ENCODE measurements around the gene GPR39. TPM values are rescaled to one million over a fixed set of nuclear protein-coding genes. Genes with fewer than 3 reads are reported as not detected.

The GPR39 gene
- total RNA-seq, 1 experiment from 2014 or later: 0.50 TPM

DNA sequence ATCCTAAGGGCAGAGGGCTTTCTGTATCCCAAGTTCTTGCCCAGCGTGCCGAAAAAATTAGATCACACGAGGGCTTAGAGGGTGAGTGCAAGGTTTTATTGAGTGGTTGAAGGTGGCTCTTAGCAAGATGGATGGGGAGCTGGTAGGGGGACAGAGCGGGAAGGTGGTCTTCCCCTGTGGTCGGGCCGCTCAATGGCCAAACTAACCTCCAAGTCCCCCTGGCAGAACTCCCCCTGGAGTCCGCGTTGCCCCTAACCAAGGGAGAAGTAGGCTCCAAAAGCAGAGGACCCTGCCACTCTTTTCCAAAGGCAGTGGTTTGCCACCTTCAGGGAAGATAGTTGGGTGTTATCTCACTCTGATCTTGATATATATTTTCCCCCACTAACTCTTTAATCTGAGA lies 190.0 kb downstream of the GPR39 start:
- WGBS (ENCODE audit: extremely low coverage, insufficient read length, low lambda C conversion rate): no CpG with 5 or more reads among the region's 8 CpGs
- no peak overlapping the region for H3K27ac Mint-ChIP-seq

More for the DNA sequence above, 190.0 kb downstream of the GPR39 start:
- Histone ChIP-seq H3K18ac (ENCODE audit: insufficient read length, low read depth, low read length) (no peak overlapping the region), H3K9ac (ENCODE audit: extremely low read depth, insufficient read length, low read length) (no peak overlapping the region), H3K23ac (ENCODE audit: insufficient read length, low read depth, low read length) (no peak overlapping the region), H3K4me2 (ENCODE audit: insufficient read depth, insufficient read length, low read length) (no peak overlapping the region), H3K56ac (ENCODE audit: insufficient read length, low read depth, low read length) (no peak overlapping the region), H4K5ac (ENCODE audit: insufficient read length, low read depth, low read length) (no peak overlapping the region), H3K23me2 (ENCODE audit: insufficient read length, low read depth, low read length, poor library complexity, severe bottlenecking) (no peaks in the 10 kb centered on the region), H3K14ac (ENCODE audit: insufficient read depth, low read length) (no peak overlapping the region), H3K79me1 (ENCODE audit: insufficient read depth, low read depth, low read length, poor library complexity, severe bottlenecking) (no peaks in the 10 kb centered on the region), H2BK15ac (ENCODE audit: low read depth, low read length) (no peak overlapping the region), H3K27ac (ENCODE audit: insufficient read length, low read depth, low read length) (no peak overlapping the region), H2AFZ (ENCODE audit: low read length) (no peak overlapping the region), H3T11ph (ENCODE audit: low read length) (no peak overlapping the region), H3K9me3 (ENCODE audit: control insufficient read depth, low read depth, low read length) (no peaks in the 10 kb centered on the region), H4K8ac (replicated peaks; ENCODE audit: insufficient read length, low read depth, low read length) (no peak overlapping the region), H4K20me1 (ENCODE audit: control insufficient read depth, insufficient read depth, insufficient read length) (no peaks in the 10 kb centered on the region), H4K91ac (ENCODE audit: insufficient read length, low read depth, low read length) (no peak overlapping the region), H2BK12ac (ENCODE audit: insufficient read length, low read depth, low read length) (no peak overlapping the region), H2BK120ac (ENCODE audit: low read depth, low read length, poor library complexity, severe bottlenecking) (no peak overlapping the region), H3K27me3 (ENCODE audit: insufficient read depth, low read length) (no peaks in the 10 kb centered on the region), H3K79me2 (ENCODE audit: insufficient read depth, low read length) (no peaks in the 10 kb centered on the region), H2BK20ac (ENCODE audit: low read depth, low read length, poor library complexity, severe bottlenecking) (no peak overlapping the region), H2AK5ac (ENCODE audit: insufficient read length, low read length) (no peak overlapping the region), H3K4me1 (ENCODE audit: insufficient read depth, low read length) (no peaks in the 10 kb centered on the region; the same call in 1 of the 2 replicates), H2BK5ac (ENCODE audit: insufficient read length, low read length) (no peak overlapping the region), H3K4ac (ENCODE audit: low read depth, low read length) (no peak overlapping the region)
- no peaks in the 10 kb centered on the region; a peak in 1 of 7 replicates for H3K36me3 Mint-ChIP-seq (ENCODE audit: insufficient read depth in 1 of 3, low read depth in 3 of 3)
- H3K4me1 Mint-ChIP-seq: peaks cover 14 to 24% of the 10 kb centered on the region in 2 experiments
- H3K9me3 Mint-ChIP-seq: no peaks in the 10 kb centered on the region
- no peak overlapping the region for H3K4me3 Mint-ChIP-seq
- TF ChIP-seq, protein P1, sequence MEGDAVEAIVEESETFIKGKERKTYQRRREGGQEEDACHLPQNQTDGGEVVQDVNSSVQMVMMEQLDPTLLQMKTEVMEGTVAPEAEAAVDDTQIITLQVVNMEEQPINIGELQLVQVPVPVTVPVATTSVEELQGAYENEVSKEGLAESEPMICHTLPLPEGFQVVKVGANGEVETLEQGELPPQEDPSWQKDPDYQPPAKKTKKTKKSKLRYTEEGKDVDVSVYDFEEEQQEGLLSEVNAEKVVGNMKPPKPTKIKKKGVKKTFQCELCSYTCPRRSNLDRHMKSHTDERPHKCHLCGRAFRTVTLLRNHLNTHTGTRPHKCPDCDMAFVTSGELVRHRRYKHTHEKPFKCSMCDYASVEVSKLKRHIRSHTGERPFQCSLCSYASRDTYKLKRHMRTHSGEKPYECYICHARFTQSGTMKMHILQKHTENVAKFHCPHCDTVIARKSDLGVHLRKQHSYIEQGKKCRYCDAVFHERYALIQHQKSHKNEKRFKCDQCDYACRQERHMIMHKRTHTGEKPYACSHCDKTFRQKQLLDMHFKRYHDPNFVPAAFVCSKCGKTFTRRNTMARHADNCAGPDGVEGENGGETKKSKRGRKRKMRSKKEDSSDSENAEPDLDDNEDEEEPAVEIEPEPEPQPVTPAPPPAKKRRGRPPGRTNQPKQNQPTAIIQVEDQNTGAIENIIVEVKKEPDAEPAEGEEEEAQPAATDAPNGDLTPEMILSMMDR (conservative IDR thresholded peaks at IDR 0.05): no peak
- H3K27me3 Mint-ChIP-seq (ENCODE audit: low read depth): peaks cover 3% of the 10 kb centered on the region
- no peak for DNase-seq

Data from H9 (cell line).